Tongue (tissue), 2 donors: ENCODE results near the gene CCDC187. TPM values are rescaled to one million over a fixed set of nuclear protein-coding genes. Genes with fewer than 3 reads are reported as not detected.

ENCODE experiments used
- DNase-seq: peaks from one replicate; pipeline ENCODE4 v3.0.0-alpha.2; 2015
- total RNA-seq: library from RNA; depleted of rRNA; stranded (reverse); fragments of >200 nt; gene quantifications from one replicate; pipeline ENCODE4 v1.2.3, GENCODE V29; 2014

CCDC187 gene
- total RNA-seq, 1 donor from 2014 or later = 0.51 TPM

- peak; percentile 92 for DNase-seq
Observed at GRCh38 chr9:136283291-136284235, 20.3 kb downstream of the CCDC187 start.

GRCh38 chr9:136282272-136282861 lies 21.5 kb downstream of the CCDC187 start:
- DNase-seq = no peak

GRCh38 chr9:136281421-136282271 lies 22.2 kb downstream of the CCDC187 start:
- no peak for DNase-seq

GRCh38 chr9:136280535-136281315 lies 23.2 kb downstream of the CCDC187 start:
- DNase-seq = no peak

GRCh38 chr9:136279471-136279870 lies 24.4 kb downstream of the CCDC187 start:
- no peak for DNase-seq

- no peak for DNase-seq
Observed at GRCh38 chr9:136278894-136279293, 25.0 kb downstream of the CCDC187 start.

GRCh38 chr9:136278221-136278620 lies 25.7 kb downstream of the CCDC187 start:
- no peak for DNase-seq

GRCh38 chr9:136277746-136278145 lies 26.1 kb downstream of the CCDC187 start:
- DNase-seq = no peak

GRCh38 chr9:136276716-136277115 lies 27.2 kb downstream of the CCDC187 start:
- DNase-seq = no peak

GRCh38 chr9:136275655-136276429 lies 28.1 kb downstream of the CCDC187 start:
- DNase-seq = no peak

- no peak for DNase-seq
Observed at GRCh38 chr9:136274786-136275654, 28.9 kb downstream of the CCDC187 start.

- no peak for DNase-seq
Observed at GRCh38 chr9:136273921-136274785, 29.7 kb downstream of the CCDC187 start.

GRCh38 chr9:136273244-136273865 lies 30.5 kb downstream of the CCDC187 start:
- no peak for DNase-seq

GRCh38 chr9:136270173-136270705 lies 33.7 kb downstream of the CCDC187 start:
- no peak for DNase-seq

- DNase-seq = peak; percentile 51
Observed at GRCh38 chr9:136268735-136269134, 35.2 kb downstream of the CCDC187 start.

GRCh38 chr9:136268318-136268717 lies 35.6 kb downstream of the CCDC187 start:
- peak; percentile 79 for DNase-seq

- DNase-seq = peak; percentile 88
Observed at GRCh38 chr9:136267261-136268111, 36.4 kb downstream of the CCDC187 start.
